SH-SY5Y (cell line): ENCODE data around the gene GMPR2.

Experiments used
- GATA2 ChIP-seq: IDR thresholded peaks from 2 replicates; pipeline ENCODE4 v1.6.1; 2011; ENCODE audit warnings: mild to moderate bottlenecking, low read depth, low read length
- GATA3 ChIP-seq: IDR thresholded peaks from 2 replicates; pipeline ENCODE4 v1.6.1; 2011; ENCODE audit warnings: low read depth, mild to moderate bottlenecking, low read length, moderate library complexity

GMPR2 gene

DNA sequence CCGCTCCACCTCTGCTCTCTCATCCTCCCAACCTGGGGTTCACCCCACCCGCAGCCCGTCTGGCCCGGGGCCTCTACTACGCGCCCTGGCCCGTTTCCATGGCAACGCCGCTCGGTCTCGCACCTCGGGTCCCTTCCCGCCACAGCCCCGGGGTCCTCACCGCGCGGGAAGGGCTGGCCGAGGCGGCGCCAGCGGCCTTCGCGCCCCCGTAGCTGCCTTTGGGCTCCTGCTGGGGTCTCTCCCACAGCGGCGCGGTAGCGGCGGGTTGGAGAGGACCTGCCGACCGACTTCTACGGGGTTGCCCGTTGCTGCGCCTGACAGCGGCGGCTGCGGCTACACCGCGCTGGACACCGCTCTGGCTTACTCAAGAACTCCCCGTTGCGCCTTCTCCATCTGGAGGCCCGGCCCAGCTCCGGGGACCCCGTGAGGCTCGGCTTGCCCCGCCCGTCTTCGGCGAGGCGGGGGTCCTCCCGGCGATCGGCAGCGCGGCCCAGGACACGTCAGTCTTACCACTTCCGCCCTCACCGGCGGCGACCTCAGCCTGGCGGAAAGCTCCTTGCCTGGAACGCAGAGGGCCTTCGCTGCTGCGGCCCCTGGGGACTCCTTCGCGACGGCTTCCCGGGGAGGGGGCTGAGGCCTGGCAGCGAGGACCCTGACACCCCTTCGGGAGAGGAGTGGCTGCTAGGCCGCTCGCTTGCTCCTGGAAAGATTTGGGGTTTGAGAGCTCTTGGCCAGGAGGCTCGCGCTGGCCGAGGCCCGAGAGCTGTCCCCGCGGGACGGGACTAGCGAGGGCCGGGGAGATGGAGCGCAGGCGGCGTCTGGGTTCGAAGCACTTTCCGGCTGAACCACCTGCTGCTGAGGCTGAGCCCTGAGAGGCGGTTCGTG is 37.3 kb upstream of the GMPR2 start, which contains the start of gene TM9SF1:
TM9SF1 (minus strand) TSS at position 256 of the 885 bp plus-strand sequence. CDS start 422 bp downstream, outside the sequence.
- TF ChIP-seq GATA2 (no peak), GATA3 (no peak)

DNA sequence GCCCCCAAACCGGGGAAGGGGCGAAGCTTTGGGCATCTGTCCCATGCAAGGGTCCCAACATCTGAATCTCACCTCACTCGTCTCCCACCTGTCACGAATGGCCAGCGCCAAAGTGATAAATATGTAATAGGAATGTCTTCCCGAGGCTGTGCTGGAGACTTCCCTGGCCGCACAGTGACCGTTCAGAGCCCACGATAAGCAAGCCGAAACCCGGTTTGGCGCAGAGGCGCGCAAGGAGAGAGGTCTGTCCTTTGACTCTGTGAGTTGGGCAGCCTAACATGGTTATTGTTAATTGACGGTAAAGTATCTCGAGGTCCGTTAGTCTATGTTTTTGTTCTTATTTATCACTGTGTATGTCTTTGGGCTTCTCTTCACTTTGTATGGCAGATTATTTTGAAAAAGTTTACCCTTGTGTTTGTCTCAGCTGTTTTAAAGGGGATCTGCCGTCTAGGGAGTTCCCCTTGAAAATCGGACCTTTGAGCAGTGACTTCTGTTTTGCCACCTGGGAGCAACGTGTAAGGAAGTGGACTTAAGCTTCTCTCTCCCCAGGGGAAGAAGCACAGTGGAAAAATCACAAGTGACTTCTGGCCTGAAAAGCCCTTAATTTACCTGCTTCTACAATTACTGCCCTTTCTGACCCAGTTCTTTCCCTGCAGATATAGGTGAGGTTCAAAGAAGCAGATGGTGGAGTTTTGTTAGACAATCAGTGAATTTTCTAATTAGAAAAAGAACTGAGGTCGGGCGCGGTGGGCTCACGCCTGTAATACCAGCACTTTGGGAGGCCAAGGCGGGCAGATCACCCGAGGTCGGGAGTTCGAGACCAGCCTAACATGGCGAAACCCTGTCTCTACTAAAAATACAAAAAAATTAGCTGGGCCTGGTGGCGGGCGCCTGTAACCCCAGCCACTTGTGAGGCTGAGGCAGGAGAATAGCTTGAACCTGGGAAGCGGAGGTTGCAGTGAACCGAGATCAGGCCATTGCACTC is 36.4 kb upstream of the GMPR2 start:
- TF ChIP-seq GATA3 (no peak), GATA2 (no peak)

DNA sequence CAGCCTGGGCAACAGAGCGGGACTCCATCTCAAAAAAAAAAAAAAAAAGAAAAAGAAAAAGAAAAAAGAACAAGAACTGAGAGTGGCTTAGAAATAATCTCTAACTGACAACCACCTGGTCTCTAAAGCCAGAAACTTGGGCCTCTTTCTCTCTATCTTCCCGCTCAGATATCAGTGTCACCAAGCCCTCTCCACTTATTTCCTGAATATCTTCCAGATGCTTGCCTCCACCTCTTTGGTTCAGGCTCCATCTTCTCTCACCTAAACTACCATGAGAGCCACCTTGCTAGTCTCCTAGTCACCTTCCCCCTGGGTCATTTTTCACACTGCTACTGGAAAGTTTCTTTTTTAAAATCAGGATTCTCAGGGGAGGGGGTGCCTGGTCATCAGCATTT is 35.7 kb upstream of the GMPR2 start:
- TF ChIP-seq GATA2 (no peak), GATA3 (no peak)

DNA sequence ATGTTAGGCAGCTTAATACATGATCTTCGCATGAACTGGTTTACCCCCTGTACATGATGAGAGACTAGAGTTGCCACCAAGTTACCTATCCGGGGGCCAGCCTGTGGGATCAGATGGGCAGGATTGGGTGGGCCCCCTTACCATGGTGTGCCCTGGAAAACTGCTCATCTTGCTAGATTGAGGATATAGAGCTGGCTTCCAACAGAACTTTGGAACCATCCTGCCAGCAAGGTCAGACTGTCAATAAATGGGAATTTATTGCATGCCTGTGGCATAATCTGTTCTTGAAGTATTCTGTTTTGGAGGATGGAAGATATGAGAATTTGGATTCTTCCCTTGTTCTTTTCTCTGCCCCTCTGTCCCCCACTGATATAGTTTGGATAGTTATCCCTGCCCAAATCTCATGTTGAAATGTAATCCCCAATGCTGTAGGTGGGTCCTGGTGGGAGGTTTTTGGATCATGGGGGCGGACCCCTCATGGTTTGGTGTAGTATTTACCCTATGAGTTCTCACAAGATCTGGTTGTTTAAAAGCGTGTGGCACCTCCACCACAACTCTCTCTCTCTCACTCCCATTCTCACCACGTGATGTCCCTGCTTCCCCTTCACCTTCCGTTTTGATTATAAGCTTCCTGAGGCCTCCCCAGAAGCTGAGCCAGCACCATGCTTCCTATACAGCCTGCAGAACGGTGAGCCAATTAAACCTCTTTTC is 33.8 kb upstream of the GMPR2 start:
- no peak for TF ChIP-seq GATA3
- no peak for TF ChIP-seq GATA2

DNA sequence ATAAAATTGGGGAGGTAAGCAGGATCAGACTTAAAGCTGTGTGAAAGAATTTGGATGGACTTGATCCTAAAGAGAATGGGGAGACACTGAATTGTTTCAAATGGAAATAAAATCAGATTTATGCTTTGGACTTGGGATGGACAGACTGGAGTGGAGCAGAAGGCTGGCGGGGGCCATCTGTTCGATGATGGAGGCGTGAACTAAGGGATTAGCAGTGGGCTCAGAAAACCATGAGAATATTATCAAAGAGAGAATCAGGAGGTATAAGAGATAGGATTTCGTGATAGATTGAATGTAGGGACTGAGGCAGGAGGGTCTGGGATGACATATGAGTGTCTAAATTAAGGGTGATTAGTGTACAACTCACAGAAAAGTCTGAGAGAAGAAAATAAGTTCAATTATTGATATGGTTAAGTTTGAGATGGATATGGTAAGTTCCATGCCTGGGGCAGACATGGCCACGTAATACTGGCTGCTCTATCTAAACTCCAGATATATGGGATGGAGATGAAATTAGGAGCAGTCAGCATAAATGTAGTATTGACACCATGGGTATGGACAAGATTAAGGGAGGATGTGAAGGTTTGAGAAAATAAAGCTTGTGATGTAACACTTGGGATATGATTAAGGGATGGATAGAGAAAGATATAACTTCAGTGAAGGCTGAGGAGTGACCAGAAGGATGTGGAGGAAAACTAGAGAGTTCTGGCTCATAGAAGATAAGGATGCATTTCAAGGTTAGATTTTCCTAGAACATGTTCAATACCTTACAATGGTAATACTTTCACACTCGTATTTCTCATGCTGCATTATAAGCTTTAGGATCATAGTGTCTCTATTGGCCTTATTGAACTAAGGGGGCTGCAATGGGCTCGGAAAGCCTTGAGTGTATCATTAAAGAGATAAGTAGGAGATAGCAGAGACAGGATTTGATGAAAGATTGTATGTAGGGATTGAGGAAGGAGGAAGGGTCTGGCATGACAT is 28.3 kb upstream of the GMPR2 start:
- TF ChIP-seq GATA3 = no peak
- TF ChIP-seq GATA2 = no peak

DNA sequence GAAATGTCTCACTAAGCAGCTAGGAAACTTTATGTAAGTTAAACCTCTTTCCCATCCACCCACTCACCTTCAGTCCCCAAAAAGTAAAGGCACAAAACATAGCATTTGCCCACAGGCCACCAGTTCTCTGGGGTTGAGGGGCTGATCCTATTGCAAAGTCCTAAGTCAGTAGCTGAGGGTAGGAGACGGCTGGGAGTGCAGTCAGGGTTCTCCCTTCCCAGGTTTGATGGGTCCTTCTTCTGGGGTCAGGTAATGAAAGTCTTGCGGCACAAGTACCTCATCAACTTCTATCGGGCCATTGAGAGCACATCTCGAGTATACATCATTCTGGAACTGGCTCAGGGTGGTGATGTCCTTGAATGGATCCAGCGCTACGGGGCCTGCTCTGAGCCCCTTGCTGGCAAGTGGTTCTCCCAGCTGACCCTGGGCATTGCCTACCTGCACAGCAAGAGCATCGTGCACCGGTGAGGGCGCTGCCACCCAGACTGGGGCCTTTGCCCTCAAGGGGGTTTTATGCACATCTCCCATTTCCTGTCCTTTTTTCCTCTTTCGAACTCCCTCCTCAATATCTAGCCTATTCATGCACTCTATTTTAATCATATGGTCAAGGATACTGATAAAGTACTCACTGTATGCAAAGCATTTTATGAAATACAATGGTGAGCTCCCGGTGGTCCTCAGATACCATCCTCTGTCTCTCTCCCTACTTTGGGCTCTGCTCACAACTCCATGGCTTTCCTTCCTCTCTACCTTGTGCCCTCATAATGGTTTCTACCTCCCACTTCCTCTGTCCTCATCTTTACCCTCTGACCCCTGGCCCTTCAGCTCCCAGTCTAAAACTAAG is 26.2 kb upstream of the GMPR2 start:
- TF ChIP-seq GATA2 (no peak), GATA3 (no peak)

DNA sequence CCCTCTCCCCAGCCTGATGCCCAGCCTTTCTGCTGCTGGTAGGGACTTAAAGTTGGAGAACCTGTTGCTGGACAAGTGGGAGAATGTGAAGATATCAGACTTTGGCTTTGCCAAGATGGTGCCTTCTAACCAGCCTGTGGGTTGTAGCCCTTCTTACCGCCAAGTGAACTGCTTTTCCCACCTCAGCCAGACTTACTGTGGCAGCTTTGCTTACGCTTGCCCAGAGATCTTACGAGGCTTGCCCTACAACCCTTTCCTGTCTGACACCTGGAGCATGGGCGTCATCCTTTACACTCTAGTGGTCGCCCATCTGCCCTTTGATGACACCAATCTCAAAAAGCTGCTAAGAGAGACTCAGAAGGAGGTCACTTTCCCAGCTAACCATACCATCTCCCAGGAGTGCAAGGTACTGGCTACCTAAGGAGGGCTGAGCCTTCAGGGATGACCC is 25.6 kb upstream of the GMPR2 start:
- TF ChIP-seq GATA2 = no peak
- TF ChIP-seq GATA3 = no peak

DNA sequence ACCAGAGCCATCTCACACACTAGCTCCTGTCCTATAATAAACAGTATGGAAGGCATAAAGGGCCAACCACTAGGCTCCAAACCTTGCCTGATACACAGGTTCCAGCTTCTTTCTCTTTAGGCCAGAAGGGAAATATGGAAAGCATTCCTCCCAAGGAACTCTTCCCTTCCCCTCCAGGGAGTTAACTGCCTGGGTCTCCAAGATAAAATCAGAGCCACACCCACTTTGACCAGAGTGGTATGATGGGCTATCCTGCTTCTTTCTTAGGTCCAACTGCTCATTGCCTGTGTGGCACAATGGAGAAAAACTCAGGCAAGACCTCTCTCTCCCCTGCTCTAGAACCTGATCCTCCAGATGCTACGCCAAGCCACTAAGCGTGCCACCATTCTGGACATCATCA is 25.1 kb upstream of the GMPR2 start:
- TF ChIP-seq GATA3 (no peak), GATA2 (no peak)

DNA sequence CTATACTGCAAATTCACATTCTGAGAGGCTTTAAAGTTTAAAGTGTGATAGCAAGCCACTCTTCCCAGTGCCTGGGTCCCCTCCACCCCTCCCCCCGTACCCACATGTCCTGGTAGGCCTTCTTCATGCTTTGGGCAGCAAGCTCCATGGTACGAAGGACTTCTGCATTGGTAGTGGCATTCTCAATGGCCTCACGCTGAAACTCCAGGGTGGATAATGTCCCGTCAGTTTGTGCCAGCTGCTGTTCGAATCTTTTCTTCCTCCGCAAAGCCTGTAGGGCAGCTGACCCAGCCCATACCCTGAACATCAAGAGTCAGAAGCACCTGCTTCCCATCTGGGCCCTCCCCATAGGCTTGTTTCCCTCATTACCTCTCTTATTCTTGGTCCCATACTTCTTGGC is 21.4 kb upstream of the GMPR2 start:
- TF ChIP-seq GATA2 = no peak
- no peak for TF ChIP-seq GATA3

DNA sequence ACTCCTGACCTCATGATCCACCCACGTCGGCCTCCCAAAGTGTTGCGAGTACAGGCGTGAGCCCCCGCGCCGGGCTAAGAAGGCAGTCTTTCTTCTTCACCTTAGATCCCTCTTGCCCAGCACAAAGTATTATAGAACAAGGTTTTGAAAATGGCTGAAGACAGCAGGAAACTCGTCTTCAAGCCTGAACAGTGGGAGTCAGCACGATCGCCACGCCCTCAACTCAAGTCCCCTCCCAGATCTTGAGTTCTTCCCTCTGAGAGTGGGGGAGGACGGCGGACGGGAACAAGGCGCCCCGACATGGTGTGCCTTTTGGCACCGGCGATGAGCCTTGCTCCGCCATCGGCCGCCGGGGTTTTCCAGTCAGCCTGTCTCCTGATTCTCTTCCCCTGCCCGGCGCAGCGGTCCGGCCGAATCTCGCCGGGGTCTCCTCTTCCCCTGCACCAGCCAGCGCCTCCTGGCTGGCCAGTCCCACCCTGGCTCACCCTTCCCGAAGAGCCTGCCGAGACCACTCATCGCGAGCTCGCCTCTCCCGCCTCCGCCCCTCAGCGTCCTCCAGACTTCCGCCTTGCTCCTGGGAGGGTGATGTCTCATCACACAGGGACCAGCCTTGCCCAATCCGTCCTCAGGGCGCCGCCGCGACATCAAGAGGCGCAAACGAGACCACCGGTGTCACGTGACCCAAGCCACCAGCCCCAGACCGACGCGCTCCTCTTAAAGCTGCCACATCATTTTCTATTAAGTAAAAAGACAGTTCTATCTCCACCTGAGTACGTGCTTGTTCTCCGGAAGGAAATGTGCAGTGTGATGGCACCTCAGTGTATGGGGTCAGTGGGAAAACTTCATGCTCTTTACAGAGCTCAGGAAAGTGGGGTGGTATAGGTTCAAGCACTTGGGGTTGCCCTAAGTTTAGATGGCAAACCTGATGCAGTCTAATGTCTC is 19.5 kb upstream of the GMPR2 start, which contains the start of gene CHMP4A:
CHMP4A (minus strand) TSS at position 565 of the 942 bp plus-strand sequence; CDS start at position 516, 49 bp downstream.
- TF ChIP-seq GATA2 (no peak), GATA3 (no peak)
